Panc1 (cell line): ENCODE measurements around the gene TBX18.

Experiments
- POLR2AphosphoS5 ChIP-seq: IDR thresholded peaks from 2 replicates; pipeline ENCODE4 v1.6.1; 2012; ENCODE audit warnings: mild to moderate bottlenecking, low read depth, low read length, moderate library complexity
- SIN3A ChIP-seq: IDR thresholded peaks from 2 replicates; pipeline ENCODE4 v1.6.1; 2012; ENCODE audit warnings: low read depth, mild to moderate bottlenecking, low read length, moderate library complexity, borderline replicate concordance; ENCODE audit not compliant: insufficient read depth
- TCF7L2 ChIP-seq: IDR thresholded peaks from 2 replicates; pipeline ENCODE4 v1.6.1; 2011; ENCODE audit warnings: mild to moderate bottlenecking, low read depth, low read length, inconsistent platforms
- TF ChIP-seq, protein P1 (sequence below): fragments of 450-650 bp; IDR thresholded peaks from 2 replicates; pipeline ENCODE4 v1.5.1; 2017; ENCODE audit warnings: mild to moderate bottlenecking
- TF ChIP-seq, protein P2 (sequence below), 2 experiments: IDR thresholded peaks; 2 replicates each; pipeline ENCODE4 v1.6.1; 2011 to 2012; ENCODE audit warnings: low read depth in 2 of 2, control low read depth in 1 of 2, low read length in 1 of 2, mild to moderate bottlenecking in 1 of 2, moderate library complexity in 1 of 2; ENCODE audit not compliant: insufficient read depth in 1 of 2

DNA sequence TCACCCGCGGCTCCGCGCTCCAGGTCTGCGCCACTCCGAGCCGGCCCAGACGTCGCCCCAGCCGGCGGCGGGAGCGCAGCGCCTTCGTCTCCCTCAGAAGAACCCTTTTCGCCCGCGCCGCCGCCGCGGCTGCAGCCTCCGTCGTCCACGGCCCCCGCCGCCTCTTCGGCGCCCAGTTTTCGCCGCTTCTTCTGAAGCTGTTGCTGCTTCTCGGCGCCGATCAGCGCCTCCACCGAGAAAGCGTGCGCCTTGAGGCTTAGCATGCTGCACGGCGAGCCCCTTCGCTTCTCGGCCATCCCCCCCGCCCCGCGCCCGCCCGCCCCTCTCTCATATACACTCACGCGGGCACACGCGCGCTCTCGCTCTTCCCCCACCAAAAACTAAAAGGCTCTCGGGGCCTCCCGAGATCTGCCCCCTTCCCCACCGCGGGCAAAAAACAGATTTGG is 489 bp downstream of the TBX18 start:
- TF ChIP-seq, protein P1, sequence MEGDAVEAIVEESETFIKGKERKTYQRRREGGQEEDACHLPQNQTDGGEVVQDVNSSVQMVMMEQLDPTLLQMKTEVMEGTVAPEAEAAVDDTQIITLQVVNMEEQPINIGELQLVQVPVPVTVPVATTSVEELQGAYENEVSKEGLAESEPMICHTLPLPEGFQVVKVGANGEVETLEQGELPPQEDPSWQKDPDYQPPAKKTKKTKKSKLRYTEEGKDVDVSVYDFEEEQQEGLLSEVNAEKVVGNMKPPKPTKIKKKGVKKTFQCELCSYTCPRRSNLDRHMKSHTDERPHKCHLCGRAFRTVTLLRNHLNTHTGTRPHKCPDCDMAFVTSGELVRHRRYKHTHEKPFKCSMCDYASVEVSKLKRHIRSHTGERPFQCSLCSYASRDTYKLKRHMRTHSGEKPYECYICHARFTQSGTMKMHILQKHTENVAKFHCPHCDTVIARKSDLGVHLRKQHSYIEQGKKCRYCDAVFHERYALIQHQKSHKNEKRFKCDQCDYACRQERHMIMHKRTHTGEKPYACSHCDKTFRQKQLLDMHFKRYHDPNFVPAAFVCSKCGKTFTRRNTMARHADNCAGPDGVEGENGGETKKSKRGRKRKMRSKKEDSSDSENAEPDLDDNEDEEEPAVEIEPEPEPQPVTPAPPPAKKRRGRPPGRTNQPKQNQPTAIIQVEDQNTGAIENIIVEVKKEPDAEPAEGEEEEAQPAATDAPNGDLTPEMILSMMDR: no peak
- TF ChIP-seq TCF7L2 (no peak), POLR2AphosphoS5 (no peak), SIN3A (no peak)
- TF ChIP-seq, protein P2, sequence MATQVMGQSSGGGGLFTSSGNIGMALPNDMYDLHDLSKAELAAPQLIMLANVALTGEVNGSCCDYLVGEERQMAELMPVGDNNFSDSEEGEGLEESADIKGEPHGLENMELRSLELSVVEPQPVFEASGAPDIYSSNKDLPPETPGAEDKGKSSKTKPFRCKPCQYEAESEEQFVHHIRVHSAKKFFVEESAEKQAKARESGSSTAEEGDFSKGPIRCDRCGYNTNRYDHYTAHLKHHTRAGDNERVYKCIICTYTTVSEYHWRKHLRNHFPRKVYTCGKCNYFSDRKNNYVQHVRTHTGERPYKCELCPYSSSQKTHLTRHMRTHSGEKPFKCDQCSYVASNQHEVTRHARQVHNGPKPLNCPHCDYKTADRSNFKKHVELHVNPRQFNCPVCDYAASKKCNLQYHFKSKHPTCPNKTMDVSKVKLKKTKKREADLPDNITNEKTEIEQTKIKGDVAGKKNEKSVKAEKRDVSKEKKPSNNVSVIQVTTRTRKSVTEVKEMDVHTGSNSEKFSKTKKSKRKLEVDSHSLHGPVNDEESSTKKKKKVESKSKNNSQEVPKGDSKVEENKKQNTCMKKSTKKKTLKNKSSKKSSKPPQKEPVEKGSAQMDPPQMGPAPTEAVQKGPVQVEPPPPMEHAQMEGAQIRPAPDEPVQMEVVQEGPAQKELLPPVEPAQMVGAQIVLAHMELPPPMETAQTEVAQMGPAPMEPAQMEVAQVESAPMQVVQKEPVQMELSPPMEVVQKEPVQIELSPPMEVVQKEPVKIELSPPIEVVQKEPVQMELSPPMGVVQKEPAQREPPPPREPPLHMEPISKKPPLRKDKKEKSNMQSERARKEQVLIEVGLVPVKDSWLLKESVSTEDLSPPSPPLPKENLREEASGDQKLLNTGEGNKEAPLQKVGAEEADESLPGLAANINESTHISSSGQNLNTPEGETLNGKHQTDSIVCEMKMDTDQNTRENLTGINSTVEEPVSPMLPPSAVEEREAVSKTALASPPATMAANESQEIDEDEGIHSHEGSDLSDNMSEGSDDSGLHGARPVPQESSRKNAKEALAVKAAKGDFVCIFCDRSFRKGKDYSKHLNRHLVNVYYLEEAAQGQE (IDR thresholded peaks at IDR 0.05; ENCODE audit: insufficient read depth in 1 of 2, low read depth in 2 of 2, low read length in 1 of 2): no peak
